Right lobe of liver (tissue), 6 donors: ENCODE results near the gene SOHLH1. TPM values are rescaled to one million over a fixed set of nuclear protein-coding genes. Genes with fewer than 3 reads are reported as not detected.

Source experiments
- ATAC-seq, 4 donors: fragments of 200-7000 bp; cut with Tn5 transposase; one replicate each; pipeline ENCODE4 v1.9.1; 2020; ENCODE audit warnings: mild to moderate bottlenecking in 4 of 4, moderate library complexity in 4 of 4
- DNase-seq, 3 donors: peaks; one replicate each; pipeline ENCODE4 v3.0.0-alpha.2; 2020
- H3K27ac ChIP-seq, 3 donors: fragments of 200-600 bp; one replicate each; pipeline ENCODE4 v1.8.0; 2022
- H3K27me3 ChIP-seq, 2 donors: fragments of 200-600 bp; one replicate each; pipeline ENCODE4 v1.8.0; 2022
- H3K36me3 ChIP-seq, 4 donors: fragments of 200-600 bp; sonication (generic) in 1 of 4; one replicate each; pipeline versions ENCODE4 v1.5.1 to v1.8.0; 2017 to 2022; ENCODE audit warnings: control low read depth in 1 of 4
- H3K4me1 ChIP-seq, 4 donors: fragments of 200-600 bp; sonication (generic) in 1 of 4; one replicate each; pipeline versions ENCODE4 v1.5.1 to v1.8.0; 2017 to 2022; ENCODE audit warnings: control low read depth in 1 of 4
- H3K4me3 ChIP-seq, 3 donors: fragments of 200-600 bp; one replicate each; pipeline ENCODE4 v1.8.0; 2022
- H3K9me3 ChIP-seq, 4 donors: fragments of 200-600 bp; sonication (generic) in 1 of 4; one replicate each; pipeline versions ENCODE4 v1.5.1 to v1.8.0; 2017 to 2022; ENCODE audit warnings: control low read depth in 1 of 4
- POLR2A ChIP-seq: fragments of 450-650 bp; IDR thresholded peaks from one replicate; pipeline ENCODE4 v1.6.1; 2017; ENCODE audit warnings: antibody characterized with exemption, mild to moderate bottlenecking
- WGBS: methylation state at CpG from one replicate; pipeline ENCODE4 v1.1.6; 2018; ENCODE audit warnings: low coverage, low lambda C conversion rate; ENCODE audit not compliant: insufficient coverage; ENCODE audit errors: missing lambda C conversion rate; 5-methylcytosine and 5-hydroxymethylcytosine counted together
- intact Hi-C, 2 donors: fragments of 100-400 bp; cut with DNase I; formaldehyde crosslinking; loops; one replicate each; pipeline versions ENCODE4 v1.11.2 to v1.14.1; 2022
- total RNA-seq, 6 experiments: library from RNA; depleted of rRNA in 2 of 6; stranded (reverse); fragments of >200 nt in 2 of 6; fragmentation: NEBNext Ultra II Directional in 3 of 6; extraction: Animal tissue kit (Norgen Biotek cat#: 25700) in 3 of 6; gene quantifications; one replicate each; pipeline versions ENCODE4 v1.1.0 to v1.2.4, GENCODE V29; 2016 to 2023
- TF ChIP-seq, protein P1 (sequence below), 4 donors: fragments of 200-600 bp in 3 of 4; fragments of 450-650 bp in 1 of 4; IDR thresholded peaks; one replicate each; pipeline versions ENCODE4 v1.5.1 to v1.8.0; 2016 to 2022; ENCODE audit warnings: antibody characterized with exemption in 4 of 4, mild to moderate bottlenecking in 2 of 4
- donor health status: DM: no; HTN: yes; CAD: no.
- donor health status: DM: no; HTN: no; CAD: no.
- donor health status: DM: no; HTN: no; CAD: no.
- donor health status: DM: no; HTN: yes; CAD: no.
- donor health status: DM: no; HTN: yes; CAD: no.

The SOHLH1 gene
- total RNA-seq, 6 experiments from 2014 or later, result not detected

DNA sequence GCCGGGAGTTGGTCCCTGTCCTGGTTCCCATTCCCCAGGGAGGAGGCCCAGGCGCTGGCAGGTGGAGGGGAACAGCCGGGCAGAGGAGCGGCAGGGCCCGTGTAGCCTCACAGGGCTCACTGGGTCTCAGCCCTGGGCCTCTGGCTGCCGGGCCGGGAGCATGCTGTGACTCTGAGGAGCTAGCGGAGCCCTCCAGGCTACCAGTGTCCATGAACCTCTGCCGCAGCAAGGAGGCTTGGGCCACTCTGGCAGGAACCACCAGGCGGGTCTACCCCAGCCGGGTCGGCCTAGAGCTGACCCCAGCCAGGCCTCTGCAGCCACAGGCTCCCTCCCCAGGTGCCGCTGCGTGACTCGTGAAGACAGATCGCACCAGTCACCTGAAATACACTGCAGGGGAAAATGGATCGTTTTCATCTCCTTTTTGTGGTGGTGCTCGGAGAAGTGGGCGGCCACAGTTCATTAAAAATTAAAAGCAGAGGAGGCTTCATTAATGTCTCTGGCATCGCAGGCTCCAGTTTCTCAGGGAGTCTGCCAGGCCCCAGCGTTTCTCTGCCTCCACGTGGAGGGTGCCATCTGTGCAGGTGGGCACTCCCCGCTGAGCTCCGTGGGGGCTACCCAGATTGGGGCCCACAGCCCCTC lies 46.5 kb upstream of the SOHLH1 start:
- TF ChIP-seq, protein P1, sequence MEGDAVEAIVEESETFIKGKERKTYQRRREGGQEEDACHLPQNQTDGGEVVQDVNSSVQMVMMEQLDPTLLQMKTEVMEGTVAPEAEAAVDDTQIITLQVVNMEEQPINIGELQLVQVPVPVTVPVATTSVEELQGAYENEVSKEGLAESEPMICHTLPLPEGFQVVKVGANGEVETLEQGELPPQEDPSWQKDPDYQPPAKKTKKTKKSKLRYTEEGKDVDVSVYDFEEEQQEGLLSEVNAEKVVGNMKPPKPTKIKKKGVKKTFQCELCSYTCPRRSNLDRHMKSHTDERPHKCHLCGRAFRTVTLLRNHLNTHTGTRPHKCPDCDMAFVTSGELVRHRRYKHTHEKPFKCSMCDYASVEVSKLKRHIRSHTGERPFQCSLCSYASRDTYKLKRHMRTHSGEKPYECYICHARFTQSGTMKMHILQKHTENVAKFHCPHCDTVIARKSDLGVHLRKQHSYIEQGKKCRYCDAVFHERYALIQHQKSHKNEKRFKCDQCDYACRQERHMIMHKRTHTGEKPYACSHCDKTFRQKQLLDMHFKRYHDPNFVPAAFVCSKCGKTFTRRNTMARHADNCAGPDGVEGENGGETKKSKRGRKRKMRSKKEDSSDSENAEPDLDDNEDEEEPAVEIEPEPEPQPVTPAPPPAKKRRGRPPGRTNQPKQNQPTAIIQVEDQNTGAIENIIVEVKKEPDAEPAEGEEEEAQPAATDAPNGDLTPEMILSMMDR (IDR thresholded peaks at IDR 0.05), result no peak
- TF ChIP-seq POLR2A, result no peak
- no peaks in the 10 kb centered on the region for H3K36me3 ChIP-seq
- no peaks in the 10 kb centered on the region for H3K9me3 ChIP-seq
- WGBS, result 80% methylated on average over 5 of the region's 24 CpGs
- no peaks in the 10 kb centered on the region for H3K27me3 ChIP-seq
- H3K4me1 ChIP-seq, result no peaks in the 10 kb centered on the region
- H3K27ac ChIP-seq, result no peak overlapping the region
- no peak overlapping the region for H3K4me3 ChIP-seq
- ATAC-seq (no peak), DNase-seq (no peak)
- intact Hi-C loops, result no loop called here

DNA sequence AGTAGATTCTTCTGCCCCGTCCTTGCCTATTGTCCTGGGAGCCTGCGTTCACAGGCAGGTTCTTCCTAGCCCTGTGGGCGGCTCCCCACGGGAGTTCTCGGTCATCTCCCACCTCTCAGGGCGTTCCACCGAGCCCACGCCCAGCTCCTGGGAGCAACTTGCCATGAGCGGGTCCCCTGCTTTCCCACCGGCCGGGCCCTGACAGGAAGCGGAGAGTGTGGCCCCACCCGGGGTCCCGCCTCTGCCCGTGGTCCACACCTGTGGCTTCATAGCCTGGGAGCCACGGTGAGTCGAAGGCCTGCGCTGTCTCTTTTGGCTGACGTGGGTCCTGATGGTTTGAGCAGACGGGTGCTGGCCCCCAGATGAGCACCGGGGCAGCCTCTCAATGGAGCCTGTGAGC lies 45.9 kb upstream of the SOHLH1 start:
- TF ChIP-seq POLR2A, result no peak
- TF ChIP-seq, protein P1 (IDR thresholded peaks at IDR 0.05), result no peak
- Histone ChIP-seq H3K27ac (no peak overlapping the region), H3K36me3 (no peaks in the 10 kb centered on the region), H3K9me3 (no peaks in the 10 kb centered on the region), H3K4me3 (no peak overlapping the region), H3K27me3 (no peaks in the 10 kb centered on the region), H3K4me1 (no peaks in the 10 kb centered on the region)
- no peak for DNase-seq
- no peak for ATAC-seq
- WGBS, result no CpG with 5 or more reads among the region's 21 CpGs
- intact Hi-C loops, result no loop called here

DNA sequence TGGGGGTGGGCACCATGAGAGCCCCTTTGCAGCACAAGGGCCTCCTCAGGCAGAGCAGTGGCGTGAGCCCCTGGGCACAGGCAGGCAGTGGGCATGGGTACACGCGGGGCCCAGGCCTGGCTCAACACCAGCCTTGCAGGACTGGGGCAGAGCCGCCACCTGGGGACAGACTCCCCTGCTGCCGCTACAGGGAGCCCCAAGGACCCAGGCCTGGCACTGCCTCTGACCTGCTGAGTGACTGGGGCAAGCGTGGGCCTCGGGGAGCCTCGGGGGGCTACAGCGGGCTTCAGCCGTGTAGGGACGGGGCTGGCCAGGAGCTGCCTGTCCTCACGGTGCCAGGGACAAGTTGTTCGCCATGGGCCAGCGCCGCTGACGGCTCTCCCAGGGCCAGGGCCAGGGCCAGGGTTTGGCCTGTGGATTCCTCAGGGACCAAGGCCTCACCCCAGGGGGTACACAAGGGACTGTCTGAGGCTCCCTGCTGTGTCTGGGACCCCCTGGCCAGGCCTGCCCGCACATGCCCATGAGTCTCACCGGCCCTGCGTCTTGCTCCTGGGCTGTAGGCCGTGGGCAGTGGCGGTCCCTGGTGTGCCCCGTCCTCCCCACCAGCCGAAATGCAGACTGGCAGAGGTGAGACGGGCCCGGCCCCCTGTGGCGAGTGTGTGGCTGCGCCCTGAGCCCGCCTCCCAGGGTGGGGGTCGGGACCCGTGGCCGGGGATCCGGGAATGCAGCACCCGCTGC lies 45.2 kb upstream of the SOHLH1 start:
- H3K9me3 ChIP-seq, result no peaks in the 10 kb centered on the region
- no peaks in the 10 kb centered on the region for H3K4me1 ChIP-seq
- DNase-seq, result no peak
- intact Hi-C loops, result no loop called here
- ATAC-seq, result no peak
- H3K36me3 ChIP-seq, result no peaks in the 10 kb centered on the region
- no CpG with 5 or more reads among the region's 33 CpGs for WGBS
- TF ChIP-seq, protein P1 (IDR thresholded peaks at IDR 0.05), result no peak
- no peak for TF ChIP-seq POLR2A
- no peak overlapping the region for H3K27ac ChIP-seq
- H3K4me3 ChIP-seq, result no peak overlapping the region
- no peaks in the 10 kb centered on the region for H3K27me3 ChIP-seq

DNA sequence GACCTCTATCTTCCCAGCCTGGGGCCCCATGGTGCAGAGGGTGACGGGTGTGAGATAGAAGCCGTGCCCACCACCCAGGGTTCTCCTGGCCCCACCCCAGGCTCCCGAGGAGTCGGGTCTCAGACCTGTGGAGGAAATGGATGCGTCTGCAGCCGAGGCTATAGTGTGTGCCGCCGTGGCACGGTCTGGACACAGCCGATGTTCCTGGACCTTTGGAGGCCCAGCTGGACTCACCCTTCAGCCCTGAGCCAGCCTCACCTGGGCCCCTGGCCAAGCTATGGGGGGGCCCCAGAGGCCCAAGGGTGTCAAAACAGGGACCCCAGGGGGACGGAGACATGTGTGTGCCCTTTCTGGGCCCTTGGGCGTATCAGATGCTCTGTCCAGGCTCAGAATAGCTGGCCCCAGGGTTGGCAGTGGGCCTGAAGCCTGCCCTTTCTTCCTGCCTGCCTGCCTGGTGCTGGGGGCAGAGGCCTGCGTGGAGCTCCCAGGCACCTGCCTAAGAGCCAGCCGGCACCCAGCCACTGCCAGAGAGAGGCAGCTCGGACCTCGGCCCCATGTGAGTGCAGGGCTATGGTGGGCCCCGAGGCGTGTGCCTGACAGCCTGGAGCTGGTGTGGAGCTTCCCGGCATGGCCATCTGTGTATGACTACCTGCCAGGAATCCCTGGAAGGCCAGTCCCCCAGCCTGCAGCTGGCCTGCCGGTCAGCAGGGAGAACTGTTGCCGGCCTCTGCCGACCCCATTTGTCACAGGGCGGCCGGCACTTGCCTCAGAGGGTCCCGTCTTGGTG lies 44.5 kb upstream of the SOHLH1 start:
- DNase-seq, result no peak
- no peaks in the 10 kb centered on the region for H3K36me3 ChIP-seq

More for the DNA sequence above, 44.5 kb upstream of the SOHLH1 start:
- no peak overlapping the region for H3K27ac ChIP-seq
- ATAC-seq, result no peak
- no peak overlapping the region for H3K4me3 ChIP-seq
- H3K27me3 ChIP-seq, result no peaks in the 10 kb centered on the region
- TF ChIP-seq POLR2A, result no peak
- TF ChIP-seq, protein P1 (IDR thresholded peaks at IDR 0.05), result no peak
- no peaks in the 10 kb centered on the region for H3K9me3 ChIP-seq
- H3K4me1 ChIP-seq, result no peaks in the 10 kb centered on the region
- no CpG with 5 or more reads among the region's 25 CpGs for WGBS
- intact Hi-C loops, result no loop called here
